Measurements from ENCODE around the gene SOS1. TPM values are rescaled to one million over a fixed set of nuclear protein-coding genes. Genes with fewer than 3 reads are reported as not detected.
"Not testable (repeated sequence)": the region's sequence is repeated elsewhere in the genome, so short reads cannot be mapped to it uniquely, and the experiment has no call there.

Gene SOS1
- total RNA-seq, 1 experiment from 2014 or later = 16.2 TPM

- Histone ChIP-seq H3K4me1 (replicated peaks) (peaks cover 4% of the 10 kb centered on the region; the same call in 1 of the 2 replicates), H3K36me3 (no peaks in the 10 kb centered on the region)
- no peak for DNase-seq (ENCODE audit: low read depth in 1 of 2, low spot score in 2 of 2)
These were observed 171.9 kb downstream of the SOS1 start for GRCh38 chr2:38948995-38949394.

GRCh38 chr2:38948387-38948882 lies 172.4 kb downstream of the SOS1 start:
- H3K36me3 ChIP-seq = no peaks in the 10 kb centered on the region
- H3K4me3 ChIP-seq = no peak overlapping the region
- peaks cover 4% of the 10 kb centered on the region; the same call in 1 of the 2 replicates for H3K4me1 ChIP-seq (replicated peaks)
- DNase-seq (ENCODE audit: low read depth in 1 of 2, low spot score in 2 of 2) = no peak
- no peaks in the 10 kb centered on the region for H3K27me3 ChIP-seq (replicated peaks)
- no peaks in the 10 kb centered on the region for H3K9me3 ChIP-seq (replicated peaks)
- no peak overlapping the region for H3K27ac ChIP-seq

More at GRCh38 chr2:38948995-38949394, 171.9 kb downstream of the SOS1 start:
- Histone ChIP-seq H3K9me3 (replicated peaks) (no peaks in the 10 kb centered on the region), H3K27me3 (replicated peaks) (no peaks in the 10 kb centered on the region; the same call in 1 of the 2 replicates), H3K4me3 (no peak overlapping the region), H3K27ac (no peak overlapping the region)

- Histone ChIP-seq H3K9me3 (replicated peaks) (no peaks in the 10 kb centered on the region), H3K27me3 (replicated peaks) (no peaks in the 10 kb centered on the region), H3K27ac (no peak overlapping the region), H3K4me1 (replicated peaks) (peaks cover 4% of the 10 kb centered on the region; the same call in 1 of the 2 replicates), H3K36me3 (no peaks in the 10 kb centered on the region), H3K4me3 (no peak overlapping the region)
- DNase-seq (ENCODE audit: low read depth in 1 of 2, low spot score in 2 of 2) = peak; percentile 71 to 75
These were observed 173.3 kb downstream of the SOS1 start for GRCh38 chr2:38947241-38948239.

GRCh38 chr2:38945911-38946310 lies 174.9 kb downstream of the SOS1 start:
- no peak for DNase-seq (ENCODE audit: low read depth in 1 of 2, low spot score in 2 of 2)
- Histone ChIP-seq H3K9me3 (replicated peaks) (no peaks in the 10 kb centered on the region), H3K27ac (no peak overlapping the region), H3K36me3 (no peaks in the 10 kb centered on the region), H3K4me3 (no peak overlapping the region), H3K27me3 (replicated peaks) (no peaks in the 10 kb centered on the region), H3K4me1 (replicated peaks) (peaks cover 4% of the 10 kb centered on the region; the same call in 1 of the 2 replicates)

- H3K27me3 ChIP-seq (replicated peaks) = no peaks in the 10 kb centered on the region
- H3K36me3 ChIP-seq = no peaks in the 10 kb centered on the region
- no peak overlapping the region for H3K4me3 ChIP-seq
- H3K4me1 ChIP-seq (replicated peaks) = peaks cover 4% of the 10 kb centered on the region; the same call in 1 of the 2 replicates
- H3K27ac ChIP-seq = no peak overlapping the region
- H3K9me3 ChIP-seq (replicated peaks) = no peaks in the 10 kb centered on the region
- DNase-seq (ENCODE audit: low read depth in 1 of 2, low spot score in 2 of 2) = no peak
These were observed 175.5 kb downstream of the SOS1 start for GRCh38 chr2:38945372-38945771.

GRCh38 chr2:38943784-38944183 lies 177.1 kb downstream of the SOS1 start:
- peaks cover 4% of the 10 kb centered on the region; the same call in 1 of the 2 replicates for H3K4me1 ChIP-seq (replicated peaks)
- no peaks in the 10 kb centered on the region for H3K9me3 ChIP-seq (replicated peaks)
- H3K27ac ChIP-seq = no peak overlapping the region
- no peaks in the 10 kb centered on the region for H3K36me3 ChIP-seq
- no peaks in the 10 kb centered on the region for H3K27me3 ChIP-seq (replicated peaks)
- DNase-seq (ENCODE audit: low read depth in 1 of 2, low spot score in 2 of 2) = no peak
- no peak overlapping the region for H3K4me3 ChIP-seq

- DNase-seq (ENCODE audit: low read depth in 1 of 2, low spot score in 2 of 2) = no peak
- H3K27me3 ChIP-seq (replicated peaks) = no peaks in the 10 kb centered on the region
- H3K36me3 ChIP-seq = no peaks in the 10 kb centered on the region
- no peaks in the 10 kb centered on the region for H3K9me3 ChIP-seq (replicated peaks)
- H3K4me1 ChIP-seq (replicated peaks) = no peaks in the 10 kb centered on the region; the same call in 1 of the 2 replicates
- no peak overlapping the region for H3K4me3 ChIP-seq
- H3K27ac ChIP-seq = no peak overlapping the region
These were observed 180.1 kb downstream of the SOS1 start for GRCh38 chr2:38940746-38941145.

- Histone ChIP-seq H3K9me3 (replicated peaks) (no peaks in the 10 kb centered on the region), H3K27me3 (replicated peaks) (no peaks in the 10 kb centered on the region), H3K27ac (no peak overlapping the region), H3K36me3 (no peaks in the 10 kb centered on the region), H3K4me1 (replicated peaks) (no peaks in the 10 kb centered on the region; the same call in 1 of the 2 replicates), H3K4me3 (no peak overlapping the region)
- DNase-seq (ENCODE audit: low read depth in 1 of 2, low spot score in 2 of 2) = no peak
These were observed 183.3 kb downstream of the SOS1 start for GRCh38 chr2:38937548-38937947.

- not testable (repeated sequence) for H3K4me3 ChIP-seq; H3K4me1 ChIP-seq (replicated peaks); H3K27me3 ChIP-seq (replicated peaks); DNase-seq (ENCODE audit: low read depth in 1 of 2, low spot score in 2 of 2); H3K27ac ChIP-seq; H3K9me3 ChIP-seq (replicated peaks); H3K36me3 ChIP-seq
These were observed 184.3 kb downstream of the SOS1 start for GRCh38 chr2:38936516-38936915.

GRCh38 chr2:38935568-38936172 lies 185.2 kb downstream of the SOS1 start:
- no peak for DNase-seq (ENCODE audit: low read depth in 1 of 2, low spot score in 2 of 2)
- Histone ChIP-seq H3K27me3 (replicated peaks) (no peaks in the 10 kb centered on the region), H3K27ac (no peak overlapping the region), H3K4me3 (no peak overlapping the region), H3K36me3 (no peaks in the 10 kb centered on the region), H3K4me1 (replicated peaks) (no peaks in the 10 kb centered on the region; the same call in 1 of the 2 replicates), H3K9me3 (replicated peaks) (no peaks in the 10 kb centered on the region)

GRCh38 chr2:38934742-38935141 lies 186.1 kb downstream of the SOS1 start:
- H3K4me1 ChIP-seq (replicated peaks) = no peaks in the 10 kb centered on the region; the same call in 1 of the 2 replicates
- H3K27me3 ChIP-seq (replicated peaks) = no peaks in the 10 kb centered on the region
- H3K4me3 ChIP-seq = no peak overlapping the region
- no peak for DNase-seq (ENCODE audit: low read depth in 1 of 2, low spot score in 2 of 2)
- H3K9me3 ChIP-seq (replicated peaks) = no peaks in the 10 kb centered on the region
- no peaks in the 10 kb centered on the region for H3K36me3 ChIP-seq
- H3K27ac ChIP-seq = no peak overlapping the region

GRCh38 chr2:38933653-38934052 lies 187.2 kb downstream of the SOS1 start:
- no peaks in the 10 kb centered on the region for H3K36me3 ChIP-seq
- no peaks in the 10 kb centered on the region; the same call in 1 of the 2 replicates for H3K4me1 ChIP-seq (replicated peaks)
- H3K27me3 ChIP-seq (replicated peaks) = no peaks in the 10 kb centered on the region
- DNase-seq (ENCODE audit: low read depth in 1 of 2, low spot score in 2 of 2) = no peak
- no peaks in the 10 kb centered on the region for H3K9me3 ChIP-seq (replicated peaks)
- no peak overlapping the region for H3K4me3 ChIP-seq
- H3K27ac ChIP-seq = no peak overlapping the region

GRCh38 chr2:38932586-38932985 lies 188.3 kb downstream of the SOS1 start:
- no peak for DNase-seq (ENCODE audit: low read depth in 1 of 2, low spot score in 2 of 2)
- Histone ChIP-seq H3K4me3 (no peak overlapping the region), H3K27ac (no peak overlapping the region), H3K27me3 (replicated peaks) (no peaks in the 10 kb centered on the region; the same call in 1 of the 2 replicates), H3K9me3 (replicated peaks) (no peaks in the 10 kb centered on the region), H3K4me1 (replicated peaks) (no peaks in the 10 kb centered on the region; the same call in 1 of the 2 replicates), H3K36me3 (no peaks in the 10 kb centered on the region)
